Measurements from ENCODE around the gene ATP9A. TPM values are rescaled to one million over a fixed set of nuclear protein-coding genes. Genes with fewer than 3 reads are reported as not detected.

Gene ATP9A
- total RNA-seq, 1 experiment from 2014 or later, result 12.1 TPM

DNA sequence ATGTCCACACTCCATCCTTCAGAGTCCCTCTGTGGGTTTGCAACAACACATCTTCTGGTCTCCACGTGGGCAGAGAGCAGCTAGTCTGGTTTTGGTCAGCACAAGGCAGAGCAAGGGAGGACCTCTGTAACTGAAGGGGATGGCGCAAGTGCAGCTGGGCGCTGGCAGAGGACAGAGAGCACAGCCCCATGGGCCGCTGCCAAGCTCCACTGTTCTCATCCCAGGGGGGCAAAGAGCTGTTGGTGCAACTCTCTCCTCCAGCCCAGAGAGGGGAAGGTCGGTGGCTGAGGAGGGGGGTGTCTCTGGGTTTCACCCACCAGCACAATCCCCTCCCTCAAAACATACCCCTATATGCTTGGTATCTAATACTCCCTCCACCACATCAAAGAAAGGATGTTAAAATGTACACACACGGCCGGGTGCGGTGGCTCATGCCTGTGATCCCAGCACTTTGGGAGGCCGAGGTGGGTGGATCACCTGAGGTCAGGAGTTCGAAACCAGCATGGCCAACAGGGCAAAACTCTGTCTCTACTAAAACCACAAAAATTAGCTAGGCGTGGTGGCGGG is 9.1 kb downstream of the ATP9A start:
- no peaks in the 10 kb centered on the region for H3K23me2 ChIP-seq (ENCODE audit: insufficient read length, low read depth, low read length, poor library complexity, severe bottlenecking)
- no peak overlapping the region for H4K5ac ChIP-seq (ENCODE audit: insufficient read length, low read depth, low read length)
- no peak overlapping the region for H2BK12ac ChIP-seq (ENCODE audit: insufficient read length, low read depth, low read length)
- no peak overlapping the region for H2BK15ac ChIP-seq (ENCODE audit: low read depth, low read length)
- H2BK120ac ChIP-seq (ENCODE audit: low read depth, low read length, poor library complexity, severe bottlenecking), result no peak overlapping the region
- no peak overlapping the region for H3K4ac ChIP-seq (ENCODE audit: low read depth, low read length)
- no peak overlapping the region for H2BK5ac ChIP-seq (ENCODE audit: insufficient read length, low read length)
- no peak overlapping the region for H2AK5ac ChIP-seq (ENCODE audit: insufficient read length, low read length)
- DNase-seq, result no peak
- no peak overlapping the region for H4K91ac ChIP-seq (ENCODE audit: insufficient read length, low read depth, low read length)
- Mint-ChIP-seq H3K27ac (peak overlapping the region in 2 of 3 experiments; percentile 14 to 31; a peak in 1 of 7 replicates), H3K36me3 (ENCODE audit: insufficient read depth in 1 of 3, low read depth in 3 of 3) (peaks cover 2 to 17% (median 9%) of the 10 kb centered on the region in 3 experiments), H3K27me3 (ENCODE audit: low read depth) (no peaks in the 10 kb centered on the region; the same call in 1 of the 2 replicates), H3K9me3 (peaks cover 5% of the 10 kb centered on the region in 2 experiments; a peak in 4 of 5 replicates), H3K4me1 (peaks cover 12 to 13% of the 10 kb centered on the region in 2 experiments), H3K4me3 (no peak overlapping the region)
- no peak overlapping the region for H3T11ph ChIP-seq (ENCODE audit: low read length)
- H3K9ac ChIP-seq (ENCODE audit: extremely low read depth, insufficient read length, low read length), result no peak overlapping the region
- no peak overlapping the region for H3K56ac ChIP-seq (ENCODE audit: insufficient read length, low read depth, low read length)
- no peak overlapping the region; the same call in 1 of the 2 replicates for H3K14ac ChIP-seq (ENCODE audit: insufficient read depth, low read length)
- no peak overlapping the region for H3K18ac ChIP-seq (ENCODE audit: insufficient read length, low read depth, low read length)
- H2BK20ac ChIP-seq (ENCODE audit: low read depth, low read length, poor library complexity, severe bottlenecking), result no peak overlapping the region
- no peak overlapping the region for H3K23ac ChIP-seq (ENCODE audit: insufficient read length, low read depth, low read length)
- no CpG with 5 or more reads among the region's 12 CpGs for WGBS (ENCODE audit: extremely low coverage, insufficient read length, low lambda C conversion rate)
- TF ChIP-seq, protein P1, sequence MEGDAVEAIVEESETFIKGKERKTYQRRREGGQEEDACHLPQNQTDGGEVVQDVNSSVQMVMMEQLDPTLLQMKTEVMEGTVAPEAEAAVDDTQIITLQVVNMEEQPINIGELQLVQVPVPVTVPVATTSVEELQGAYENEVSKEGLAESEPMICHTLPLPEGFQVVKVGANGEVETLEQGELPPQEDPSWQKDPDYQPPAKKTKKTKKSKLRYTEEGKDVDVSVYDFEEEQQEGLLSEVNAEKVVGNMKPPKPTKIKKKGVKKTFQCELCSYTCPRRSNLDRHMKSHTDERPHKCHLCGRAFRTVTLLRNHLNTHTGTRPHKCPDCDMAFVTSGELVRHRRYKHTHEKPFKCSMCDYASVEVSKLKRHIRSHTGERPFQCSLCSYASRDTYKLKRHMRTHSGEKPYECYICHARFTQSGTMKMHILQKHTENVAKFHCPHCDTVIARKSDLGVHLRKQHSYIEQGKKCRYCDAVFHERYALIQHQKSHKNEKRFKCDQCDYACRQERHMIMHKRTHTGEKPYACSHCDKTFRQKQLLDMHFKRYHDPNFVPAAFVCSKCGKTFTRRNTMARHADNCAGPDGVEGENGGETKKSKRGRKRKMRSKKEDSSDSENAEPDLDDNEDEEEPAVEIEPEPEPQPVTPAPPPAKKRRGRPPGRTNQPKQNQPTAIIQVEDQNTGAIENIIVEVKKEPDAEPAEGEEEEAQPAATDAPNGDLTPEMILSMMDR (conservative IDR thresholded peaks at IDR 0.05), result no peak
- H3K79me1 ChIP-seq (ENCODE audit: insufficient read depth, low read depth, low read length, poor library complexity, severe bottlenecking), result no peaks in the 10 kb centered on the region
- no peak overlapping the region for H3K27ac ChIP-seq (ENCODE audit: insufficient read length, low read depth, low read length)
- no peak overlapping the region for H4K8ac ChIP-seq (replicated peaks; ENCODE audit: insufficient read length, low read depth, low read length)
- H3K4me1 ChIP-seq (ENCODE audit: insufficient read depth, low read length), result no peaks in the 10 kb centered on the region
- no peaks in the 10 kb centered on the region for H3K27me3 ChIP-seq (ENCODE audit: insufficient read depth, low read length)
- no peak overlapping the region for H3K4me2 ChIP-seq (ENCODE audit: insufficient read depth, insufficient read length, low read length)
- no peaks in the 10 kb centered on the region for H3K79me2 ChIP-seq (ENCODE audit: insufficient read depth, low read length)
- H4K20me1 ChIP-seq (ENCODE audit: control insufficient read depth, insufficient read depth, insufficient read length), result no peaks in the 10 kb centered on the region
- no peak overlapping the region for H2AFZ ChIP-seq (ENCODE audit: low read length)
- no peaks in the 10 kb centered on the region for H3K9me3 ChIP-seq (ENCODE audit: control insufficient read depth, low read depth, low read length)

Data from H9 (cell line).